GM12864 (cell line): ENCODE measurements around the gene PRDM11.
A peak's percentile ranks its signal among the peaks of the same experiment; 100 is the strongest.
"Not testable (repeated sequence)": the region's sequence is repeated elsewhere in the genome, so short reads cannot be mapped to it uniquely, and the experiment has no call there.

Source experiments
- DNase-seq: peaks from one replicate; pipeline ENCODE4 v3.0.0-alpha.2; 2011; ENCODE audit warnings: low read depth
- H3K4me3 ChIP-seq: 2 replicates; pipeline ENCODE4 v1.5.1; 2011; ENCODE audit warnings: mild to moderate bottlenecking, low read depth, low read length, control low read depth
- CTCF ChIP-seq: IDR thresholded peaks from 2 replicates; pipeline ENCODE4 v1.5.1; 2011; ENCODE audit warnings: low read depth, mild to moderate bottlenecking, moderate library complexity, low read length, control low read depth, inconsistent platforms; ENCODE audit errors: missing control alignments

Gene PRDM11

DNA sequence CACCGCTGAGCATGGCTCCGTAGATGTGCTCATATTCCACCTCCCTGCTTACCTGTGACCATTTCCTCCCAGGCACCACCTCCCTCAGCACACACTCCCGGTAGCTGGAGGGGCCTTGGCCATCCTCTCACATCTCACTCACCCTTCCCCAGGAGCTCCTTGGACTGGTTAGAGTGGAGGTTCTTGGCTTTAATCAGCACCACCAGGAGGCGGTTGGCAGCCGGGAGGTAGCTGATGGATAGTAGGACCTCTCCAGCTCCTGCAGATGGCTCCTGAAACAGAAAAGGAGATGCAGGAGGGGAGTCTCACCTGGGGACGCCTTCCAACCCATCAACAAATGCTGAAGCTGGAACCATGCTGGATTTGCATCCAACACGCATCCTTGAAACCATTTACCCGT lies 99.8 kb downstream of the PRDM11 start:
- DNase-seq, result no peak
- TF ChIP-seq CTCF, result no peak
- H3K4me3 ChIP-seq, result no peak overlapping the region

DNA sequence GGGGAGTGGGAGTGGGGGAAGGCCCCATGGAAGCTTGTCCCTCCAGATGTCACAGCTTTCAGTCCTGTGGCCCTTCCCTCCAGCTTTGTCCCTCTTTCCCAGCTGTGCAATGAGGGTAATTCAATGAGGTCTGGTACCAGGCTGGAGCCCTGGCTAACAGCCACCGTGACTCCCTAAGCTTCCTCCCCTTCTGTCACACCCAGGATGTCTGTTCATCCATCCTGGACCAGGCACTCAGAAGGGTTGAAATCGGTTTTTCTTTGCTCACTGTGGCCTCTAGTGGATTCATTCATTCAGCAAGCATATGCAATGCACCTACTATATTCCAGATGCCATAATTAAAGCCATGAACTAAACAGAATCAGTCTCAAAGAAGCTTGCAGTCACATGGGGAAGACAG lies 101.0 kb downstream of the PRDM11 start:
- no peak overlapping the region for H3K4me3 ChIP-seq
- no peak for DNase-seq
- no peak for TF ChIP-seq CTCF

DNA sequence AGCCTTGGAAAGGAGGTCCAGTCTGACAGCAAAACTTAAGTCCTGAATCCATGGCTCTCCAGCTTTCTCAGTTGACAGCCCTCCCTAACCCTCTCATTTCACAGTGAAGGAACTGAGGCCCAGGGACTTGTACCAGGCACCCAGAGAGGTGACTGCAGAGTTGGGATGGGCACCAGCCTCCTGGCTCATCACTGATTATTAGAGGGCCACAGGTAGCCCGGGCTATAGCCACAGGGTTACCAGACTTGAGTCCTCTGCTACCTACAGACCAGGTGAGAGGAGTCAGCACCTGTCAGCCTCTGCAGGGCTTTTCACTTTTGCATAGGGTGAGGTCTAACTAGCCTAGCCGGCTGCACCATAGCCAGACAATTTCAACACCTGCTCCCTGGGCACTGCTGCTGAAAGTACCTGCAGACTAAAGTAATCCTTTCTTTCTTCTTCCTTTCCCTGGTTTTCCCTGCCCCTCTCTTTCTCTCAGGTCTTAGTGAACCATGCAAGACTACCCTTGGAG lies 102.1 kb downstream of the PRDM11 start:
- TF ChIP-seq CTCF, result no peak
- H3K4me3 ChIP-seq, result no peak overlapping the region
- DNase-seq, result no peak

DNA sequence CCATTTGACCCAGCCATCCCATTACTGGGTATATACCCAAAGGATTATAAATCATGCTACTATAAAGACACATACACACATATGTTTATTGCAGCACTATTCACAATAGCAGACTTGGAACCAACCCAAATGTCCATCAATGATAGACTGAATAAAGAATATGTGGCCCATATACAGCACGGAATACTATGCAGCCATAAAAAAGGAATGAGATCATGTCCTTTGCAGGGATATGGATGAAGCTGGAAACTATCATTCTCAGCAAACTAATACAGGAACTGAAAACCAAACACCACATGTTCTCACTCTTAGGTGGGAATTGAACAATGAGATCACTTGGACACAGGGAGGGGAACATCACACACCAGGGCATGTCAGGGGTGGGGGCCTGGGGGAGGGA lies 102.9 kb downstream of the PRDM11 start:
- DNase-seq, H3K4me3 ChIP-seq: not testable (repeated sequence)

DNA sequence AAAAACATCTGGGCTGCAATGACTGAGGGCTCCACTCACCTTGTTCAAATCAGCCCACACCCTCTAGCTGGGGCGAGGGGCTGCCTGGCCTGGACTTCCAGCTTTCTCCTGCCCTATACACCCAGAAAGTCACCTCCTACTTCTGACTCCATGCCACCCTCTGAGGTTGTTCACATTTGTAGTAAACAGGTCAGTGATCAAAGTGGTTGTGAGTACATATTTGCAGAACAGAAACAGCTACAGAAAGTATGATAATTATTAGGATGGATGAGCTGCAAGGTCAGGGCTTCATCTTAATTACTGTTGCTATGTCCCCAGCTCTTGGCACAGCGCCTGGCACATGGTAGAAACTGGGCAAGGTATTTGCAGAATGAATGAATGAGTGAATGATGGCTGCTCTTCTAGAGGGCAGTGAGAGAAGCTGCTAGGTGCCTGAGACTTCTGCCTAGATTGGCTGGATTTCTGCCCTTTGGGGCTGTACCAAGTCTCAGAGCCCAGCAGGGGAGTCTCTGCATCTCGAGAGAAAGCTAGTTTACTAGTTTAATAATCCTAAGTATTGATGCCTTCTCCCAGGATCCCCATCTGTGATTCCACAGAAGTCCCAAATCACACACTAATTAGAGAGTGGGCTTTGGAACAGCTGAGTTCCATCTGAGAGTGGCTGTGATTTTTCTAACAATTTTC lies 103.7 kb downstream of the PRDM11 start:
- no peak for TF ChIP-seq CTCF
- DNase-seq, result no peak
- H3K4me3 ChIP-seq, result no peak overlapping the region

GRCh38 chr11:45252134-45252856 lies 105.9 kb downstream of the PRDM11 start:
- H3K4me3 ChIP-seq, result no peak overlapping the region
- TF ChIP-seq CTCF, result peak; percentile 81
- DNase-seq, result no peak

- no peak overlapping the region for H3K4me3 ChIP-seq
- no peak for DNase-seq
- TF ChIP-seq CTCF, result no peak
Observed at GRCh38 chr11:45252877-45253276, 106.4 kb downstream of the PRDM11 start.
